HepG2 (cell line): ENCODE results near the gene MED22. TPM values are rescaled to one million over a fixed set of nuclear protein-coding genes. Genes with fewer than 3 reads are reported as not detected.

ENCODE experiments used
- ATF3 ChIP-seq: sonication (generic); formaldehyde crosslinking; IDR thresholded peaks from 2 replicates; pipeline ENCODE4 v1.4.0; 2020; ENCODE audit warnings: missing genetic modification reagents
- ATRX ChIP-seq: sonication (generic); formaldehyde crosslinking; IDR thresholded peaks from 2 replicates; pipeline ENCODE4 v1.4.0; 2020; ENCODE audit warnings: missing genetic modification reagents, borderline replicate concordance
- BCL6 ChIP-seq: IDR thresholded peaks from 2 replicates; pipeline ENCODE4 v1.6.1; 2016; ENCODE audit warnings: missing genetic modification reagents, missing compliant biosample characterization
- EEA1 ChIP-seq: sonication (generic); formaldehyde crosslinking; IDR thresholded peaks from 2 replicates; pipeline ENCODE4 v1.5.1; 2020; ENCODE audit warnings: mild to moderate bottlenecking, missing genetic modification reagents, borderline replicate concordance
- HNRNPL ChIP-seq: fragments of 200-400 bp; formaldehyde crosslinking; IDR thresholded peaks from 2 replicates; pipeline ENCODE4 v1.6.1; 2017; ENCODE audit warnings: mild to moderate bottlenecking, low read depth, low read length
- KDM3A ChIP-seq: IDR thresholded peaks from 2 replicates; pipeline ENCODE4 v1.6.1; 2018; ENCODE audit warnings: low read depth, missing compliant biosample characterization
- KDM5B ChIP-seq: sonication (generic); formaldehyde crosslinking; IDR thresholded peaks from 2 replicates; pipeline ENCODE4 v1.4.0; 2020; ENCODE audit warnings: missing genetic modification reagents, mild to moderate bottlenecking, borderline replicate concordance
- MYPOP ChIP-seq: sonication (generic); formaldehyde crosslinking; IDR thresholded peaks from 2 replicates; pipeline ENCODE4 v1.8.1; 2023; ENCODE audit warnings: mild to moderate bottlenecking, moderate library complexity, missing genetic modification reagents
- NR2F6 ChIP-seq, 2 experiments: IDR thresholded peaks; 2 replicates each; pipeline ENCODE4 v1.6.1; 2016; ENCODE audit warnings: antibody characterized with exemption in 1 of 2, mild to moderate bottlenecking in 1 of 2
- TBX2 ChIP-seq: sonication (generic); formaldehyde crosslinking; IDR thresholded peaks from 2 replicates; pipeline ENCODE4 v1.5.0; 2020; ENCODE audit warnings: missing genetic modification reagents, mild to moderate bottlenecking, borderline replicate concordance
- ZBTB42 ChIP-seq: sonication (generic); formaldehyde crosslinking; IDR thresholded peaks from 2 replicates; pipeline ENCODE4 v1.5.0; 2020; ENCODE audit warnings: mild to moderate bottlenecking, missing genetic modification reagents
- ZNF441 ChIP-seq: sonication (generic); formaldehyde crosslinking; IDR thresholded peaks from 2 replicates; pipeline ENCODE4 v1.7.0; 2021; ENCODE audit warnings: missing genetic modification reagents, borderline replicate concordance
- ZNF510 ChIP-seq: sonication (generic); formaldehyde crosslinking; IDR thresholded peaks from 2 replicates; pipeline ENCODE4 v1.4.0; 2020; ENCODE audit warnings: low read depth, mild to moderate bottlenecking, missing genetic modification reagents
- ZNF580 ChIP-seq: IDR thresholded peaks from 2 replicates; pipeline ENCODE4 v1.6.1; 2016; ENCODE audit warnings: low read depth, borderline replicate concordance
- ZNF772 ChIP-seq: sonication (generic); formaldehyde crosslinking; IDR thresholded peaks from 2 replicates; pipeline ENCODE4 v1.5.0; 2020; ENCODE audit warnings: mild to moderate bottlenecking, missing genetic modification reagents
- ZNF788 ChIP-seq: sonication (generic); formaldehyde crosslinking; IDR thresholded peaks from 2 replicates; pipeline ENCODE4 v1.5.0; 2020; ENCODE audit warnings: mild to moderate bottlenecking, missing genetic modification reagents, borderline replicate concordance
- polyA plus RNA-seq, 8 experiments: library from polyadenylated mRNA; depleted of rRNA in 3 of 8; stranded (reverse) in 7 of 8; unstranded in 1 of 8; fragments of >200 nt; fragmentation: Illumina TruSeq in 4 of 8; extraction: Trizol in 4 of 8; gene quantifications; 2 replicates each; pipeline versions ENCODE4 v1.2.1 to v1.2.3, GENCODE V29; 2011 to 2016; ENCODE audit warnings: low read depth in 4 of 8, missing spikeins in 1 of 8, mixed read lengths in 1 of 8; ENCODE audit not compliant: insufficient read depth in 1 of 8
- total RNA-seq, 5 experiments: library from RNA; depleted of rRNA; stranded (reverse); fragments of >200 nt; fragmentation: Illumina TruSeq; extraction: Trizol; gene quantifications; 2 replicates each; pipeline ENCODE4 v1.2.3, GENCODE V29; 2016; ENCODE audit warnings: low read depth in 1 of 5
- TF ChIP-seq, protein P1 (sequence below): sonication (generic); formaldehyde crosslinking; IDR thresholded peaks from 2 replicates; pipeline ENCODE4 v1.4.0; 2020; ENCODE audit warnings: missing genetic modification reagents, borderline replicate concordance
- TF ChIP-seq, protein P2 (sequence below): sonication (generic); formaldehyde crosslinking; IDR thresholded peaks from 2 replicates; pipeline ENCODE4 v1.4.0; 2020; ENCODE audit warnings: missing genetic modification reagents
- TF ChIP-seq, protein P3 (sequence below): fragments of 450-650 bp; IDR thresholded peaks from 2 replicates; pipeline ENCODE4 v1.6.1; 2017
- TF ChIP-seq, protein P4 (sequence below), 2 experiments: fragments of 450-650 bp in 1 of 2; sonication (generic) in 1 of 2; formaldehyde crosslinking; IDR thresholded peaks; 2 replicates each; pipeline versions ENCODE4 v1.5.0 to v1.8.0; 2020 to 2022; ENCODE audit warnings: mild to moderate bottlenecking in 1 of 2, missing genetic modification reagents in 1 of 2

Gene MED22
- total and polyA plus RNA-seq, 2 of the 13 experiments (the other 11 are each of a cell fraction or from before 2014, with no cell fraction given): 15.8 to 22.1 TPM

DNA sequence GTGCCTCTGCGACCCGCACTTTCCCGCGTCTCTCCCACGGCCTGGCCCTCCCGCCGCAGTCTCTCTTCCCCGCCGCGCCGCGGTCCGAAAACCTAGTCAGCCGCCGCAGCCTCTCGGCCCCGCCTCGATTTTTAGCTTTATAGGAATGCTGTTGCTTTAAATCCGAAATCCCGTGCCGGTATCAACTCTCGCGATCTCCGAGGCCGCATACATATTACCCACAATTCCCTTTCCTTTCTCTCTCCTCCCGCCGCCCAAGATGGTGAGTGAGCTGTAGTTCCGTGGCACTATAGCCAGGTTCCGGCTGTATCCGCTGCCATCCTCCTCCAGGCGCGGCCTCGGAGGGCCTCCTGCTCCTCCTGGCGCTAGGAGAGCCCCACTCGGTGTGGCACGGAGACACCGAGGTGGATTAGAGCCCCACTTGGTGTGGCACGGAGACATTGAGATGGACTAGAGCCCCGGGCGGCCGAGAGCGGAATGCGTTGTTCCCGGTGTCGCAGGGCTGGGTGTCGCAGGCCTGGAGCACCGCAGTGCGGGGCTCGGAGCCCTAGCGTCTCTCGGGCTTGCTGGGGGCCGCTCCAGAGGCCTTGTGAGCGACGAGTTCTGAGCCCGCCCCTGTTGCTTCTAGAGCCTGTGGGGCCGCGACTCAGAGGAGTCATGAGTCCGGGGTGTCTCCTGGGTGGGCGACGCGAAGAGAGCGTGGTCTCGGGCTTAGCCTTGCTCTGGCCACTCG is at the start of gene MED22, which contains the start of gene RPL7A (continued):
- TF ChIP-seq, protein P1, sequence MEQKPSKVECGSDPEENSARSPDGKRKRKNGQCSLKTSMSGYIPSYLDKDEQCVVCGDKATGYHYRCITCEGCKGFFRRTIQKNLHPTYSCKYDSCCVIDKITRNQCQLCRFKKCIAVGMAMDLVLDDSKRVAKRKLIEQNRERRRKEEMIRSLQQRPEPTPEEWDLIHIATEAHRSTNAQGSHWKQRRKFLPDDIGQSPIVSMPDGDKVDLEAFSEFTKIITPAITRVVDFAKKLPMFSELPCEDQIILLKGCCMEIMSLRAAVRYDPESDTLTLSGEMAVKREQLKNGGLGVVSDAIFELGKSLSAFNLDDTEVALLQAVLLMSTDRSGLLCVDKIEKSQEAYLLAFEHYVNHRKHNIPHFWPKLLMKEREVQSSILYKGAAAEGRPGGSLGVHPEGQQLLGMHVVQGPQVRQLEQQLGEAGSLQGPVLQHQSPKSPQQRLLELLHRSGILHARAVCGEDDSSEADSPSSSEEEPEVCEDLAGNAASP (CRISPR knock-in tag): peak; percentile 27; the same call in 1 of the 2 replicates
- TF ChIP-seq BCL6 (peak; percentile 52; the same call in 1 of the 2 replicates), NR2F6 (IDR thresholded peaks at IDR 0.05) (no peak; the same call in 1 of the 2 replicates), NR2F6 (CRISPR knock-in tag; IDR thresholded peaks at IDR 0.05) (peak; percentile 30; the same call in 1 of the 2 replicates), TBX2 (peak; percentile 77; the same call in 1 of the 2 replicates), ZNF580 (peak; percentile 71; the same call in 1 of the 2 replicates), ATF3 (CRISPR knock-in tag) (no peak; the same call in 1 of the 2 replicates), ZNF441 (peak; percentile 20; the same call in 1 of the 2 replicates), EEA1 (peak; percentile 36; the same call in 1 of the 2 replicates), ATRX (CRISPR knock-in tag) (no peak), MYPOP (CRISPR knock-in tag) (peak; percentile 26; the same call in 1 of the 2 replicates), ZNF772 (CRISPR knock-in tag) (peak; percentile 80), ZNF788 (CRISPR knock-in tag) (peak; percentile 90), KDM5B (CRISPR knock-in tag) (peak; percentile 85; the same call in 1 of the 2 replicates), ZNF510 (CRISPR knock-in tag) (0 out of 2 replicates have a peak, but pooled peaks have one; percentile 37), HNRNPL (0 out of 2 replicates have a peak, but pooled peaks have one; percentile 54), ZBTB42 (CRISPR knock-in tag) (0 out of 2 replicates have a peak, but pooled peaks have one; percentile 4), KDM3A (CRISPR knock-in tag) (0 out of 2 replicates have a peak, but pooled peaks have one; percentile 59)
- TF ChIP-seq, protein P2, sequence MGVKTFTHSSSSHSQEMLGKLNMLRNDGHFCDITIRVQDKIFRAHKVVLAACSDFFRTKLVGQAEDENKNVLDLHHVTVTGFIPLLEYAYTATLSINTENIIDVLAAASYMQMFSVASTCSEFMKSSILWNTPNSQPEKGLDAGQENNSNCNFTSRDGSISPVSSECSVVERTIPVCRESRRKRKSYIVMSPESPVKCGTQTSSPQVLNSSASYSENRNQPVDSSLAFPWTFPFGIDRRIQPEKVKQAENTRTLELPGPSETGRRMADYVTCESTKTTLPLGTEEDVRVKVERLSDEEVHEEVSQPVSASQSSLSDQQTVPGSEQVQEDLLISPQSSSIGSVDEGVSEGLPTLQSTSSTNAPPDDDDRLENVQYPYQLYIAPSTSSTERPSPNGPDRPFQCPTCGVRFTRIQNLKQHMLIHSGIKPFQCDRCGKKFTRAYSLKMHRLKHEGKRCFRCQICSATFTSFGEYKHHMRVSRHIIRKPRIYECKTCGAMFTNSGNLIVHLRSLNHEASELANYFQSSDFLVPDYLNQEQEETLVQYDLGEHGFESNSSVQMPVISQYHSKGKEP (CRISPR knock-in tag): 0 out of 2 replicates have a peak, but pooled peaks have one; percentile 25
- TF ChIP-seq, protein P3, sequence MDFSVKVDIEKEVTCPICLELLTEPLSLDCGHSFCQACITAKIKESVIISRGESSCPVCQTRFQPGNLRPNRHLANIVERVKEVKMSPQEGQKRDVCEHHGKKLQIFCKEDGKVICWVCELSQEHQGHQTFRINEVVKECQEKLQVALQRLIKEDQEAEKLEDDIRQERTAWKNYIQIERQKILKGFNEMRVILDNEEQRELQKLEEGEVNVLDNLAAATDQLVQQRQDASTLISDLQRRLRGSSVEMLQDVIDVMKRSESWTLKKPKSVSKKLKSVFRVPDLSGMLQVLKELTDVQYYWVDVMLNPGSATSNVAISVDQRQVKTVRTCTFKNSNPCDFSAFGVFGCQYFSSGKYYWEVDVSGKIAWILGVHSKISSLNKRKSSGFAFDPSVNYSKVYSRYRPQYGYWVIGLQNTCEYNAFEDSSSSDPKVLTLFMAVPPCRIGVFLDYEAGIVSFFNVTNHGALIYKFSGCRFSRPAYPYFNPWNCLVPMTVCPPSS: no peak
- TF ChIP-seq, protein P4, sequence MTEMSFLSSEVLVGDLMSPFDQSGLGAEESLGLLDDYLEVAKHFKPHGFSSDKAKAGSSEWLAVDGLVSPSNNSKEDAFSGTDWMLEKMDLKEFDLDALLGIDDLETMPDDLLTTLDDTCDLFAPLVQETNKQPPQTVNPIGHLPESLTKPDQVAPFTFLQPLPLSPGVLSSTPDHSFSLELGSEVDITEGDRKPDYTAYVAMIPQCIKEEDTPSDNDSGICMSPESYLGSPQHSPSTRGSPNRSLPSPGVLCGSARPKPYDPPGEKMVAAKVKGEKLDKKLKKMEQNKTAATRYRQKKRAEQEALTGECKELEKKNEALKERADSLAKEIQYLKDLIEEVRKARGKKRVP (CRISPR knock-in tag; IDR thresholded peaks at IDR 0.05): peak in 1 of 2 experiments; percentile 56; a peak in 1 of 4 replicates
- TF ChIP-seq, all 625 proteins: peak for 287
